Choroid plexus epithelial cell (primary cell): Measurements from ENCODE around the gene DEGS2.
A peak's percentile ranks its signal among the peaks of the same experiment; 100 is the strongest.

Source experiments
- DNase-seq: peaks from one replicate; pipeline ENCODE4 v3.0.0-alpha.2; 2010; ENCODE audit warnings: low read depth
- H3K4me3 ChIP-seq: 2 replicates; pipeline ENCODE4 v1.5.1; 2011; ENCODE audit warnings: low read depth, mild to moderate bottlenecking, control low read depth, low read length, moderate library complexity
- TF ChIP-seq, protein P1 (sequence below): conservative IDR thresholded peaks from 2 replicates; pipeline ENCODE4 v1.5.1; 2011; ENCODE audit warnings: low read depth, mild to moderate bottlenecking, control low read depth, inconsistent platforms, low read length, moderate library complexity

DEGS2 gene

DNA sequence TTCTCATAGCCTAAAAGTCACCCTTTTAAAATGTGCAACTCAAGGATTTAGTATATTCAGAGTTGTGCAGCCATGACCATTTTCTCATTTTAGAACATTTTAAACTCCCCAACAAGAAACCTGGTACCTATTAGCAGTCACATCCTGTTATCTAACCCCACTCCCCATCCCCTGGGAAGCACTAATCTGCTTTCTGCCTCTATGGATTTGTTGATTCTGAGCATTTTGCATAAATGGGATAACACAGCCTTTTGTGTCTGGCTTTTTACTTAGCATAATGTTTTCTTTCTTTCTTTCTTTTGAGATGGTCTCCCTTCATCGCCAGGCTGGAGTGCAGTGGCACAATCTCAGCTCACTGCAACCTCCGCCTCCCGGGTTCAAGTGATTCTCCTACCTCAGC, 40.9 kb upstream of the DEGS2 start:
- H3K4me3 ChIP-seq: no peak overlapping the region
- DNase-seq: no peak
- TF ChIP-seq, protein P1, sequence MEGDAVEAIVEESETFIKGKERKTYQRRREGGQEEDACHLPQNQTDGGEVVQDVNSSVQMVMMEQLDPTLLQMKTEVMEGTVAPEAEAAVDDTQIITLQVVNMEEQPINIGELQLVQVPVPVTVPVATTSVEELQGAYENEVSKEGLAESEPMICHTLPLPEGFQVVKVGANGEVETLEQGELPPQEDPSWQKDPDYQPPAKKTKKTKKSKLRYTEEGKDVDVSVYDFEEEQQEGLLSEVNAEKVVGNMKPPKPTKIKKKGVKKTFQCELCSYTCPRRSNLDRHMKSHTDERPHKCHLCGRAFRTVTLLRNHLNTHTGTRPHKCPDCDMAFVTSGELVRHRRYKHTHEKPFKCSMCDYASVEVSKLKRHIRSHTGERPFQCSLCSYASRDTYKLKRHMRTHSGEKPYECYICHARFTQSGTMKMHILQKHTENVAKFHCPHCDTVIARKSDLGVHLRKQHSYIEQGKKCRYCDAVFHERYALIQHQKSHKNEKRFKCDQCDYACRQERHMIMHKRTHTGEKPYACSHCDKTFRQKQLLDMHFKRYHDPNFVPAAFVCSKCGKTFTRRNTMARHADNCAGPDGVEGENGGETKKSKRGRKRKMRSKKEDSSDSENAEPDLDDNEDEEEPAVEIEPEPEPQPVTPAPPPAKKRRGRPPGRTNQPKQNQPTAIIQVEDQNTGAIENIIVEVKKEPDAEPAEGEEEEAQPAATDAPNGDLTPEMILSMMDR: no peak

DNA sequence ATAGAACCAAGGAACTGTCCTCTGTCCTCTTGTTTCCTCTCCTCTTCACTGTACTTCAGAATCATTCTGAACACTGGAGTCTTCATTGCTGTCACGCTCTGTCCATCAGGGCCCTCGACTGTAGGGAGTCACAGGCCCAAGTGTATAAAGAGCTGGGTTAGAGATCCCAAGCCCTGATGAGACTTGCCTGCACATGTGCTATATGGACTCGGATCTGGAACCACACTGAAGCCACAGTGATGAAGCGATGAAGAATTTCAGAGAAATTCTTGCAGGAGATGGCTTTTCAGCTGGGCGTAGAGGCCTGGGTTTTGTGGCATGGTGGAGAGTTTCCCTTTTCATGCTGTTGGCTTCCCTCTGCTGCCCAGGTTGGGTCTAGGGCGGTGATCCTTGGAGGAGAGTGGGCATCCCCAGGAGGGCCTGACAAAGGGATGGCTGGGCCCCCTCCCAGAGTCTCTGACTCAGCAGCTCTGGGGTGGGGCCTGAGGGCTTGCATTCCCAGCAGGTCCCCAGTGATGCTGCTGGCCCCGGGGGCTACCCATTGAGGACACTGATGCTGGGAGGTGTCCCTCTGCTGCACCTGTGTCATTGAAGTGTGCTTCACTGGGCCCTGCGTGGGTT, 39.9 kb upstream of the DEGS2 start:
- TF ChIP-seq, protein P1: no peak
- DNase-seq: no peak
- H3K4me3 ChIP-seq: no peak overlapping the region

- peak overlapping the region; percentile 61 for H3K4me3 ChIP-seq
- TF ChIP-seq, protein P1: no peak
- no peak for DNase-seq
Measured at GRCh38 chr14:100193417-100194357, 34.2 kb upstream of the DEGS2 start.

- H3K4me3 ChIP-seq: peak overlapping the region; percentile 61
- peak; percentile 98 for DNase-seq
Measured at GRCh38 chr14:100192672-100193416, 33.4 kb upstream of the DEGS2 start.

DNA sequence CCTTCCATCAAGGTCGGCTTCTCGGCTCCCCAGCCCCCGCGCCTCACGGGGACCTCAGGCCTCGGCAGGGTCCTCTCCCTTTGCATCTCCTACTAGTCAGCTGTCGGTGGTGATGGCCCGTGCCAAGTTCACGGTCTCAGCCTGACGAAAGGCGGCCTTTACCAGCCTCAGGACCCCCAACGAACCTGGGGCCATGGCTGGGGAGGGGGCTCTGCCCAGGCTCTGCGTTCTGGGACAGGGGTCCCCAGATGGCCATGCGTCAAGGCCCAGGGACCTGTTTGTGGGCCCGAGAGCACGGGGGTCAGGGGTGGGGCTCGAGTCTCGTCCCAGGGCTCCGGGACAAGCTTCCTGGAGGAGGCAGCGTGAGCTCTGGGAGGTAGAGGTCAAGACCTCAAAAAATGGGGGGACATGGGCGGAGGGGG, 32.8 kb upstream of the DEGS2 start:
- no peak for DNase-seq
- H3K4me3 ChIP-seq: peak overlapping the region; percentile 61
- TF ChIP-seq, protein P1: no peak

More at GRCh38 chr14:100192672-100193416, 33.4 kb upstream of the DEGS2 start:
- TF ChIP-seq, protein P1: peak; percentile 79

DNA sequence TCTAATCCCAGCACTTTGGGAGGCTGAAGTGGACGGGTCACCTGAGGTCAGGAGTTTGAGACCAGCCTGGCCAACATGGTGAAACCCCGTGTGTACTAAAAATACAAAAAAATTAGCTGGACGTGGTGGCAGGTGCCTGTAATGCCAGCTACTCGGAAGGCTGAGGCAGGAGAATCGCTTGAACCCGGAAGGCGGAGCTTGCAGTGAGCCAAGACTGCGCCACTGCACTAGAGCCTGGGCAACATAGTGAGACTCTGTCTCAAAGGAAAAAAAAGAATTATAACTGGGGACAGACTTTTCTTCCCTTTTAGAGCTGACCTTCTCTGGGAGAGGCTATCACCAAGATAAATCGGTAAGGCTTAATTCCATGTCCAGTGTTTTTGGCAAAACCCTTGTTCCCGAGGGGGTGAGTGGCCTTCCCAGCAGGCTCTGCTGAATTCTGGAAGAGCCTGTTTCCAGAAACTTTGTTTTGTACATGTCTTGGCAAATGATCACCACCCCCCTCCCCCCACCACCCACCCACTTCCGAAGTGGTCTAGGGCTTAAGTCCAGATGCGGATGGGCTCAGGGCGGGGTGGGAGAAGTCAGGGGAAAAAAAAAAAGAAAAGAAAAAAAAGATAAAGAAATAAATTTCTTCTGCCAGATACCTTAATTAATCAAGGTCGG, 32.3 kb upstream of the DEGS2 start:
- H3K4me3 ChIP-seq: no peak overlapping the region
- no peak for DNase-seq
- TF ChIP-seq, protein P1: no peak
